Cardiac muscle cell (in vitro differentiated cells and primary cell): Measurements from ENCODE around the gene PTOV1. TPM values are rescaled to one million over a fixed set of nuclear protein-coding genes. Genes with fewer than 3 reads are reported as not detected.

Experiments
- DNase-seq, 2 donors: peaks; one replicate each; pipeline versions ENCODE4 v3.0.0 to v3.0.0-alpha.2; 2010 to 2017; ENCODE audit warnings: low read depth in 1 of 2, low spot score in 1 of 2
- H3K27ac ChIP-seq: fragments of 200-600 bp; sonication (generic); 2 replicates; pipeline ENCODE4 v1.5.1; 2016
- H3K27me3 ChIP-seq: fragments of 200-600 bp; sonication (generic); 2 replicates; pipeline ENCODE4 v1.6.0; 2016; ENCODE audit warnings: control low read depth
- H3K36me3 ChIP-seq: fragments of 200-600 bp; sonication (generic); 2 replicates; pipeline ENCODE4 v1.5.1; 2016; ENCODE audit warnings: control low read depth
- H3K4me1 ChIP-seq: fragments of 200-600 bp; sonication (generic); 2 replicates; pipeline ENCODE4 v1.8.1; 2017; ENCODE audit warnings: low read depth, mild to moderate bottlenecking, mixed run types
- H3K4me3 ChIP-seq: fragments of 200-600 bp; sonication (generic); 2 replicates; pipeline ENCODE4 v1.5.1; 2016; ENCODE audit warnings: mild to moderate bottlenecking
- H3K9me3 ChIP-seq: fragments of 200-600 bp; sonication (generic); 2 replicates; pipeline ENCODE4 v1.5.1; 2017; ENCODE audit warnings: low read depth, mild to moderate bottlenecking, control low read depth
- polyA plus RNA-seq: library from polyadenylated mRNA; unstranded; fragments of >200 nt; fragmentation: Nextera tagmentation; extraction: Ambion mirVana; gene quantifications from 2 replicates; pipeline ENCODE4 v1.2.1, GENCODE V29; 2016
- total RNA-seq: library from RNA; depleted of rRNA; stranded (reverse); fragments of >200 nt; gene quantifications from 2 replicates; pipeline ENCODE4 v1.2.3, GENCODE V29; 2016
- TF ChIP-seq, protein P1 (sequence below): IDR thresholded peaks from 2 replicates; pipeline ENCODE4 v1.5.1; 2012; ENCODE audit warnings: low read depth, mild to moderate bottlenecking, low read length

The PTOV1 gene
- total and polyA plus RNA-seq, 2 experiments from 2014 or later = 290 to 583 TPM

DNA sequence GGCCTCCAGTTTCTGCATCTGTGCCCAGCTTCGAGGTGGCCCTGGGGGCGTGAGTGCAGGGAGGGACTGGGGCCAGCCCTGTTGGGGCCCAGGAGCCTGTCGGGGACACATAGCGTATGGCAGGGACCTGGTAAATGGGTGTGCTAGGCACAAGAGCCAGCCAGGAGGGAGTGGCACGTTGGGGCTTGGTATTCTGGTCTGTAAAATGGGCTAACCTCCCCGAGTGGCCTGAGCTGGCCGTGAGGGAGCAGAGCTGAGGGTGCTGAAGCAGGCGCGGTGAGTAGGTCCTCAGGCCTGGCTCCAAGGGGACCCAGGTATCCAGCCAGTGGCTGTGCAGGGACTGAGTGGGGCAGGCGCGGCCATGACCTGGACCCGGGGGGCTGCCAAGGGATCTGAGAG is 4.3 kb downstream of the PTOV1 start:
- Histone ChIP-seq H3K27ac (peak overlapping the region; percentile 35), H3K36me3 (peaks cover 47% of the 10 kb centered on the region), H3K4me3 (no peak overlapping the region), H3K9me3 (no peaks in the 10 kb centered on the region), H3K4me1 (peaks cover 10% of the 10 kb centered on the region), H3K27me3 (no peaks in the 10 kb centered on the region)
- no peak for DNase-seq
- TF ChIP-seq, protein P1, sequence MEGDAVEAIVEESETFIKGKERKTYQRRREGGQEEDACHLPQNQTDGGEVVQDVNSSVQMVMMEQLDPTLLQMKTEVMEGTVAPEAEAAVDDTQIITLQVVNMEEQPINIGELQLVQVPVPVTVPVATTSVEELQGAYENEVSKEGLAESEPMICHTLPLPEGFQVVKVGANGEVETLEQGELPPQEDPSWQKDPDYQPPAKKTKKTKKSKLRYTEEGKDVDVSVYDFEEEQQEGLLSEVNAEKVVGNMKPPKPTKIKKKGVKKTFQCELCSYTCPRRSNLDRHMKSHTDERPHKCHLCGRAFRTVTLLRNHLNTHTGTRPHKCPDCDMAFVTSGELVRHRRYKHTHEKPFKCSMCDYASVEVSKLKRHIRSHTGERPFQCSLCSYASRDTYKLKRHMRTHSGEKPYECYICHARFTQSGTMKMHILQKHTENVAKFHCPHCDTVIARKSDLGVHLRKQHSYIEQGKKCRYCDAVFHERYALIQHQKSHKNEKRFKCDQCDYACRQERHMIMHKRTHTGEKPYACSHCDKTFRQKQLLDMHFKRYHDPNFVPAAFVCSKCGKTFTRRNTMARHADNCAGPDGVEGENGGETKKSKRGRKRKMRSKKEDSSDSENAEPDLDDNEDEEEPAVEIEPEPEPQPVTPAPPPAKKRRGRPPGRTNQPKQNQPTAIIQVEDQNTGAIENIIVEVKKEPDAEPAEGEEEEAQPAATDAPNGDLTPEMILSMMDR = no peak

DNA sequence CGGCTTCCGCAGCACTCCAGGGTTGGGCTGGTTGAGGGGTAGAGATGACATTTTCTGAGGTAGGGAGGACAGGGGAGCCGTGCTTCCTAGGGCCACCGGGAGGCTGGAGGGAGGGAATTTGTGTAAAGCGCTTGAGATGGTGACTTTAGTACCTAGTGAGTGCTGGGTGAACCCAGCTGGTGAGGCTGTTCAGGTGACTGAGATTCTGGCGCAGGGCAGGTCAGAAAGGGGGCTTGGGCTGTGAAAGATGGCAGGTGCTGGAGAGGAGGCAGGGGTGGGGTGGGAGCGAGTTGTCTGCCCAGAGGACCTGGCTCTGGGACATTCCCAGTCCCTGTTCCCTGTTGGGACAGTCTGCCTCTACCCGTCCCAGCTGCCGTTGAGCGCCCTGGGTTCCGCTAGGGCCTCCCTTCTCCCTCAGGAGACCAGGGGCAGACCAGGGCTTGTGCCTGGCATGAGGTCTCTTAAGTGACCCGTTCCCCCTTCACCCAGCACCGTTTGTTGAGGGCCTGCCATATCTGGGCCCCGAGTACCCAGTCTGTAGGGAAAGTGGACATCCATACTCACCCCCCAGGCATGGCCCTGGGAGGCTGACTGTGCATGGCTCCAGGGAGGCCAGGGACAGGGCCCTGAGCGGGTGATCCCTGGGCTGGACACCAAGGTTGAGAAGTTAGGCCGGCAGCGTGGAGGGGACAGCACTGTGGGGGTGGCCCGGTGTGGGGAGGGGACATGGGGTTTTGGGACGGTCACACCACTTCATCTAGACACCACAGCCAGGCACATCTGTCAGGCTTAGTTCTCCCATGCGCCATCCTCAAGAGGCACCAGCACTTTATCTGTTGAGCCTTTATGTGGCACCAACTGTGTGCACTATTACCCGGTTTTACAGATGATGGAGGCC is 5.0 kb downstream of the PTOV1 start:
- TF ChIP-seq, protein P1 = no peak
- H3K9me3 ChIP-seq = no peaks in the 10 kb centered on the region
- no peaks in the 10 kb centered on the region for H3K27me3 ChIP-seq
- H3K4me1 ChIP-seq = peaks cover 10% of the 10 kb centered on the region
- no peak for DNase-seq
- no peak overlapping the region for H3K4me3 ChIP-seq
- peaks cover 47% of the 10 kb centered on the region for H3K36me3 ChIP-seq
- H3K27ac ChIP-seq = peak overlapping the region; percentile 72

DNA sequence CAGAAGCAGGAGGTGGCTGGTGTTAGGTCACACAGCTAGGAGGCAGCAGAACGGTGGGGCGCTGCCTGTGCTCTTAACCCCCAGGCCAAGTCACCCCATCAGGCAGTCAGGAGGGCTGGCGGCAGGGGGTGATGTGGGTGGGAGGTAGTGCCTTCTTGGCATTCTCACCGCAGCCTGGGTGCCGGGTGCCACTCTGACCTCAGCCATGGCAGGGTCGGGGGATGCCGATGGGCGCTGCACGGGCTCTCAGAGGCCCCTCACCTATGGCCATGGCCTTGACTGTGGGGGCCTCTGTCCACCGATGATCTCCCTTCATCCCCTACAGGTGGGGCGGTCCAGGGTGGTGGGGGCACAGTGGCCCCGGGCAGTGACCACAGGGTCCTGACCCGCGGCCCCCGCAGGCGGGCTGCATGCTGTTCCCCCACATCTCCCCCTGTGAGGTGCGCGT is 5.6 kb downstream of the PTOV1 start:
- TF ChIP-seq, protein P1 = no peak
- no peak overlapping the region for H3K4me3 ChIP-seq
- H3K9me3 ChIP-seq = no peaks in the 10 kb centered on the region
- peaks cover 49% of the 10 kb centered on the region for H3K36me3 ChIP-seq
- H3K27ac ChIP-seq = peak overlapping the region; percentile 72
- H3K4me1 ChIP-seq = peaks cover 10% of the 10 kb centered on the region
- H3K27me3 ChIP-seq = no peaks in the 10 kb centered on the region
- DNase-seq = no peak

DNA sequence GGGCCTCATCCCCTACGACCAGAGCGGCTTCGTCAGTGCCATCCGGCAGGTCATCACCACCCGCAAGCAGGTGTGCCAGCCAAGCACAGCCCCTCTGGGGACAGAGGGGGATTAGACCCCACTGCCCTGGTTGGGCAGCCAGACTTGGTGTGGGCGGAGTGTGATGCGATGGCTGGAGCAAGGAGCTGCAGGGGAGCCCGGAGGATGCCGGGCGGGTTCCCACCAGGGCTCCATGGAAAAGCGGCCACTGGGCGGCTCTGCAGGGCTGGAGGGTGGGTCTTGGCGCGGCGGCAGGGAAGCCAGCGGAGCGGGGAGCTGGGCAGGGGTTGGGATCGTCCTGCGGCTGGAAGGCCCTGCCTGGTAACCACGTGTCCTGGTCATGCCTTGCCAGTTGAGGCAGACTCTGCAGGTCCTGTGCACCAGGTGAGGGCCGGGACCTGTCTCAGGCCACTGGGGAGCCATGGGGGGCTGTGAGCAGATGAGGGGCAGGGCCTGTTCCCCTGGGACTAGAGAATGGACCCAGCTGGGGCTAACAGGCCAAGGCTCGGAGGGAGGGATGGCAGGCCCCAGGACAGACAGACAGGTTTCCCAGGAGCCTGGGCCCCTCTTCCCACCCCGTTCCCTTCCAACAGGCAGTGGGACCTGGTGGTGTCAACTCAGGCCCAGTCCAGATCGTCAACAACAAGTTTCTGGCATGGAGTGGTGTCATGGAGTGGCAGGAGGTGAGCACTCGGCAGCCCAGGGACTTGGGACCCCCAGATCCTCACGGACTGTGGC is 6.3 kb downstream of the PTOV1 start:
- Histone ChIP-seq H3K27me3 (no peaks in the 10 kb centered on the region), H3K36me3 (peaks cover 53% of the 10 kb centered on the region), H3K4me3 (no peak overlapping the region), H3K4me1 (peaks cover 12% of the 10 kb centered on the region), H3K27ac (peak overlapping the region; percentile 72), H3K9me3 (no peaks in the 10 kb centered on the region)
- TF ChIP-seq, protein P1 = no peak
- DNase-seq = no peak

DNA sequence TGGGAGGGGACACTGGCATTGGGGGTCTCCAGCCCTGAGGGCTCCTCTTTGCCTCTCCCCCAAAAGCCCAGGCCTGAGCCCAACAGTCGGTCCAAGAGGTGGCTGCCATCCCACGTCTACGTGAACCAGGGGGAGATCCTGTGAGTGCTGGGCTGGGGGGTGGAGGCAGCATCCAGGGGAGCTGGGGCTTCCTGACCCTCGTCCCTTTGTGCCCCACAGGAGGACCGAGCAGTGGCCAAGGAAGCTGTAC is 6.8 kb downstream of the PTOV1 start:
- peaks cover 12% of the 10 kb centered on the region for H3K4me1 ChIP-seq
- peaks cover 53% of the 10 kb centered on the region for H3K36me3 ChIP-seq
- DNase-seq = no peak
- H3K27me3 ChIP-seq = no peaks in the 10 kb centered on the region
- TF ChIP-seq, protein P1 = no peak
- peak overlapping the region; percentile 72 for H3K27ac ChIP-seq
- no peaks in the 10 kb centered on the region for H3K9me3 ChIP-seq
- no peak overlapping the region for H3K4me3 ChIP-seq
